ENCODE measurements around the gene ALK.

DNA sequence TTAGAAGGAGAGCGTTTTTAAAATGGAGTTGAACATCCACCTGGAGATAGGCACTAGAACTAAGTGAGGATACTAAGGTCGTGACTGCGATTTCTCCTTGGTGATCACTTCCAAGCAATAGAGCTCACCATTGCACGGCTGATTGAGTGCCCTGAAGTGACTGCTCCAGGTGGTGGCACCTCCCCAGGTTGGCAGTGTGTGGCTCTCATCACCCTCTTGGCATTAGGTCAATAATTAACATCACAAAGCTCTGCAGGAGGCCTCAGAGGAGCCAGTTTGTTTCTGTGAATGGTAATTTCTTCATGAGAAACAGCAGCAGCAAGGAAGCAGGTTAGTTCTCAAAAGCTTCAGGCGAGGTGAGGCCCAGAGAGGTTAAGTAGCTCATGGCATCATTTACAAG lies 546.6 kb downstream of the ALK start:
- TF ChIP-seq CTCF (conservative IDR thresholded peaks at IDR 0.05; ENCODE audit: low read depth, low read length) (no peak), EZH2 (IDR thresholded peaks at IDR 0.05; ENCODE audit: borderline replicate concordance, low read depth, low read length, poor library complexity, severe bottlenecking) (no peak)

Data from A673 (cell line).